ENCODE measurements around the gene ANKAR.

GRCh38 chr2:189651284-189651683, 23.2 kb upstream of the ANKAR start:
- TF ChIP-seq POLR2A (IDR thresholded peaks at IDR 0.05): no peak
- TF ChIP-seq CTCF (IDR thresholded peaks at IDR 0.05): no peak
- TF ChIP-seq POLR2AphosphoS5 (IDR thresholded peaks at IDR 0.05): no peak
- no peak for TF ChIP-seq EP300 (IDR thresholded peaks at IDR 0.05)
